HG03097 (cell line): ENCODE data around the gene IL24.

Source experiments
- ATAC-seq: cut with Tn5 transposase; IDR thresholded peaks from one replicate; pipeline ENCODE4 v1.9.1; 2021; ENCODE audit not compliant: unreplicated experiment, low FRiP score

Gene IL24

DNA sequence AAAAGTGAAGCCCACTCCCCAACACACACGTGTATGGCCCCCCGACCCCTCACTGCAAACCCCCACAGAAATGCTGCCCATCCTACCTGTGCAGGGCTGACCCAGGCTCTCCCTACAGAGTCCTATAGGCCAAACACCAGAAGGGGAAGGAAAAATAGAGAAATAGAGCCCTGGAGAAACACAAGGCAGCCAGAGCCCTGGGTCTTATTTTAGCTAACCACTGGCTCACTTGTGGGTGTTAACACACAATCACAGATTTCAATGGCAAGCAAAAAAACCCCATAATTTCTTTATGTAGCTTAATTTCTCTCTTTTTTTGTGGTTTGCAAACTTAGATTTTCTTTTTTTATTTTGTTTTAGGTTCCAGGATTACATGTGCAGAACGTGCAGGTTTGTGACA is 50.0 kb downstream of the IL24 start:
- no peak for ATAC-seq

GRCh38 chr1:206949208-206949607 is 52.0 kb downstream of the IL24 start:
- ATAC-seq, result no peak

- no peak for ATAC-seq
These were observed 52.4 kb downstream of the IL24 start for GRCh38 chr1:206949641-206950040.

- ATAC-seq, result peak; percentile 35
These were observed 54.3 kb downstream of the IL24 start for GRCh38 chr1:206951318-206952100.

DNA sequence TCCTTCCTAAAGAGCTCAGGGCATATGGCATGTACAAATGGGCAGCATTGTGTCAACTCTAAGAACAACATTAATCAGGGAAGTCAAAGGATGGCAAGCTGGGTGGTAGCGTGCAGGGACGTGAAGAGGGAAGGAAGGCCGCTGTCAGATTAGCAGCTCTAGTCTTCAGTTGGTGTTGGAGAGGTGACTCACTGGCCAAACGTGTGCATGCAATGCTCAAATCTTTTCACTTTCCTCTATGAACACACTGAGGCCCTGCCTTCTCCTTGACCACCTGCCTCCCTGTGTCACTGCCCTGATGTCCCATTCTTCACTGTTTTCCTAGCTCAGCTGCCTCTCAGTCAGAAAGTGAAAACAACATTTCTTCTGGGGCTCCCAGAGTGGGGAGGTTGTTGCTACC is 54.9 kb downstream of the IL24 start:
- no peak for ATAC-seq

- ATAC-seq, result no peak
These were observed 55.9 kb downstream of the IL24 start for GRCh38 chr1:206953126-206953525.

DNA sequence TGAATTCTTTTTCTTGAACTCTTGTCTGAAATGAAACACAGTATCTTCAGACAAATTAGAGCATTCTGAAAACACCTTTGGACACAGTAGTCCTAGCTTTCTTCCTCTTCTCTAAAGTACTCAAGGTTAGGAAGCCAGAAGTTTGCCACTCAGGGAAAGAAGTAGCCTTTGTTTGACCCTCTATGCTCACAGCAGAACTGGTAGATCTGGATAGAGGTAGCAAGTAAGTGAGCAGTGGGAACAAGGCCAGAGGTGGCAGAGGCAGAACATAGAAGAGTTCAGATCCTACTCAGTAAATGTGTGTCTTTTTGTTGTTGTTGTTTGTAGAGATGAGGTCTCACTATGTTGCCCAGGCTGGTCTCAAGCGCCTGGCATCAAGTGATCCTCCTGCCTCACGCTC is 56.4 kb downstream of the IL24 start:
- ATAC-seq, result no peak
